PC-9 (cell line): ENCODE data around the gene DNAH14.

ENCODE experiments used
- EZH2 ChIP-seq: fragments of 200-600 bp; sonication (generic); IDR thresholded peaks from 2 replicates; pipeline ENCODE4 v1.8.0; 2017; ENCODE audit warnings: antibody characterized with exemption, low read depth
- TF ChIP-seq, protein P1 (sequence below): fragments of 200-600 bp; sonication (generic); conservative IDR thresholded peaks from 2 replicates; pipeline ENCODE4 v1.6.1; 2017; ENCODE audit warnings: mixed run types, antibody characterized with exemption, mild to moderate bottlenecking, moderate library complexity

- TF ChIP-seq, protein P1, sequence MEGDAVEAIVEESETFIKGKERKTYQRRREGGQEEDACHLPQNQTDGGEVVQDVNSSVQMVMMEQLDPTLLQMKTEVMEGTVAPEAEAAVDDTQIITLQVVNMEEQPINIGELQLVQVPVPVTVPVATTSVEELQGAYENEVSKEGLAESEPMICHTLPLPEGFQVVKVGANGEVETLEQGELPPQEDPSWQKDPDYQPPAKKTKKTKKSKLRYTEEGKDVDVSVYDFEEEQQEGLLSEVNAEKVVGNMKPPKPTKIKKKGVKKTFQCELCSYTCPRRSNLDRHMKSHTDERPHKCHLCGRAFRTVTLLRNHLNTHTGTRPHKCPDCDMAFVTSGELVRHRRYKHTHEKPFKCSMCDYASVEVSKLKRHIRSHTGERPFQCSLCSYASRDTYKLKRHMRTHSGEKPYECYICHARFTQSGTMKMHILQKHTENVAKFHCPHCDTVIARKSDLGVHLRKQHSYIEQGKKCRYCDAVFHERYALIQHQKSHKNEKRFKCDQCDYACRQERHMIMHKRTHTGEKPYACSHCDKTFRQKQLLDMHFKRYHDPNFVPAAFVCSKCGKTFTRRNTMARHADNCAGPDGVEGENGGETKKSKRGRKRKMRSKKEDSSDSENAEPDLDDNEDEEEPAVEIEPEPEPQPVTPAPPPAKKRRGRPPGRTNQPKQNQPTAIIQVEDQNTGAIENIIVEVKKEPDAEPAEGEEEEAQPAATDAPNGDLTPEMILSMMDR: no peak
- no peak for TF ChIP-seq EZH2
These were observed 500.8 kb downstream of the DNAH14 start for GRCh38 chr1:225430301-225430700.
